IMR-90 (cell line): ENCODE results near the gene MLLT3. TPM values are rescaled to one million over a fixed set of nuclear protein-coding genes. Genes with fewer than 3 reads are reported as not detected.

ENCODE experiments used
- ATAC-seq: fragments of 200-7000 bp; cut with Tn5 transposase; 2 replicates; pipeline ENCODE4 v1.9.1; 2020; ENCODE audit warnings: low read depth, mild to moderate bottlenecking, moderate library complexity
- BruUV-seq: library from RNA; stranded (reverse); fragments of 400-500 nt; replicated peaks from 2 replicates; lab custom pipeline; 2021; lab: Mats Ljungman, UMichigan
- CTCF ChIA-PET: fragments of 300-600 bp; formaldehyde crosslinking; extraction: SDS; loops from one replicate; lab custom pipeline; 2021; ENCODE audit warnings: antibody characterized with exemption; lab: Yijun Ruan, JAX
- POLR2A ChIA-PET: fragments of 300-600 bp; sonication (Branson Sonifier 250); formaldehyde crosslinking; loops from one replicate; lab custom pipeline; 2022; ENCODE audit warnings: antibody characterized with exemption; ENCODE audit not compliant: unreplicated experiment; lab: Charles Lee
- DNase-seq: peaks from one replicate; pipeline ENCODE4 v3.0.0; 2013
- H2AFZ ChIP-seq: replicated peaks from 2 replicates; pipeline ENCODE3; 2013; ENCODE audit warnings: low read length, mild to moderate bottlenecking; ENCODE audit not compliant: poor library complexity
- H2AK5ac ChIP-seq: 2 replicates; pipeline ENCODE4 v1.6.1; 2013; ENCODE audit warnings: low read depth, low read length, inconsistent platforms
- H2AK9ac ChIP-seq: replicated peaks from 2 replicates; pipeline ENCODE3; 2013; ENCODE audit warnings: mild to moderate bottlenecking, low read depth, low read length, moderate library complexity; ENCODE audit not compliant: poor library complexity
- H2BK120ac ChIP-seq: 2 replicates; pipeline ENCODE4 v1.6.1; 2013; ENCODE audit warnings: low read depth, low read length, inconsistent platforms
- H2BK15ac ChIP-seq: 3 replicates; pipeline ENCODE4 v1.6.1; 2013; ENCODE audit warnings: low read depth, low read length, inconsistent platforms
- H2BK20ac ChIP-seq: 2 replicates; pipeline ENCODE4 v1.6.1; 2013; ENCODE audit warnings: low read depth, mild to moderate bottlenecking, inconsistent platforms, low read length, moderate library complexity
- H2BK5ac ChIP-seq: 2 replicates; pipeline ENCODE4 v1.6.1; 2013; ENCODE audit warnings: mild to moderate bottlenecking, low read depth, low read length, inconsistent platforms; ENCODE audit not compliant: poor library complexity, severe bottlenecking
- H3K14ac ChIP-seq: replicated peaks from 2 replicates; pipeline ENCODE4 v1.6.1; 2013; ENCODE audit warnings: low read depth, low read length, inconsistent platforms
- H3K18ac ChIP-seq: 2 replicates; pipeline ENCODE4 v1.6.1; 2013; ENCODE audit warnings: low read depth, low read length, control low read depth
- H3K23ac ChIP-seq: 2 replicates; pipeline ENCODE4 v1.6.1; 2013; ENCODE audit warnings: low read depth, low read length, inconsistent platforms
- H3K27ac ChIP-seq: 2 replicates; pipeline ENCODE4 v1.5.1; 2013; ENCODE audit warnings: mild to moderate bottlenecking, control low read depth, low read length; ENCODE audit not compliant: insufficient read depth
- H3K27me3 ChIP-seq: 2 replicates; pipeline ENCODE4 v1.6.1; 2013; ENCODE audit warnings: low read length; ENCODE audit not compliant: control insufficient read depth, insufficient read depth
- H3K36me3 ChIP-seq: 2 replicates; pipeline ENCODE4 v1.6.1; 2013; ENCODE audit warnings: low read length, mixed read lengths; ENCODE audit not compliant: control insufficient read depth, insufficient read depth
- H3K4ac ChIP-seq: 2 replicates; pipeline ENCODE4 v1.6.1; 2013; ENCODE audit warnings: low read depth, low read length, inconsistent platforms
- H3K4me1 ChIP-seq: 2 replicates; pipeline ENCODE4 v1.6.1; 2013; ENCODE audit warnings: low read length, mixed read lengths; ENCODE audit not compliant: control insufficient read depth, insufficient read depth
- H3K4me2 ChIP-seq: 2 replicates; pipeline ENCODE4 v1.6.1; 2013; ENCODE audit warnings: low read depth, mild to moderate bottlenecking, control low read depth, low read length, moderate library complexity
- H3K4me3 ChIP-seq: 2 replicates; pipeline ENCODE4 v1.5.1; 2013; ENCODE audit warnings: low read depth, mild to moderate bottlenecking, control low read depth, low read length, moderate library complexity; ENCODE audit not compliant: insufficient read depth
- H3K56ac ChIP-seq: 2 replicates; pipeline ENCODE4 v1.6.1; 2013; ENCODE audit warnings: low read length, inconsistent platforms; ENCODE audit not compliant: insufficient read depth; ENCODE audit errors: extremely low read depth
- H3K79me1 ChIP-seq, 2 experiments: 2 replicates each; pipeline ENCODE4 v1.6.1; 2013; ENCODE audit warnings: low read length in 2 of 2, inconsistent platforms in 1 of 2, low read depth in 1 of 2
- H3K9ac ChIP-seq: 2 replicates; pipeline ENCODE4 v1.6.1; 2013; ENCODE audit warnings: low read depth, low read length, control low read depth
- H3K9me1 ChIP-seq: 2 replicates; pipeline ENCODE4 v1.6.1; 2013; ENCODE audit warnings: low read length, inconsistent platforms; ENCODE audit not compliant: insufficient read depth
- H3K9me3 ChIP-seq: 2 replicates; pipeline ENCODE4 v1.6.1; 2013; ENCODE audit warnings: low read length; ENCODE audit not compliant: control insufficient read depth, insufficient read depth
- H4K20me1 ChIP-seq: 2 replicates; pipeline ENCODE4 v1.6.1; 2013; ENCODE audit warnings: low read length, inconsistent platforms; ENCODE audit not compliant: insufficient read depth
- H4K5ac ChIP-seq: 2 replicates; pipeline ENCODE4 v1.6.1; 2013; ENCODE audit warnings: mild to moderate bottlenecking, low read depth, low read length, control low read depth
- H4K8ac ChIP-seq, 2 experiments: 2 replicates each; pipeline ENCODE4 v1.6.1; 2013; ENCODE audit warnings: low read depth in 2 of 2, low read length in 2 of 2, control low read depth in 1 of 2, inconsistent platforms in 1 of 2
- H4K91ac ChIP-seq: 2 replicates; pipeline ENCODE4 v1.6.1; 2013; ENCODE audit warnings: low read depth, low read length, inconsistent platforms; ENCODE audit not compliant: insufficient read depth
- FOS ChIP-seq: fragments of 150-350 bp; IDR thresholded peaks from 2 replicates; pipeline ENCODE4 v1.6.1; 2016; ENCODE audit warnings: low read depth, low read length
- MAZ ChIP-seq: IDR thresholded peaks from 2 replicates; pipeline ENCODE4 v1.6.1; 2012; ENCODE audit warnings: low read depth, mild to moderate bottlenecking, low read length, improper control_type of control experiment, moderate library complexity, borderline replicate concordance
- POLR2A ChIP-seq: IDR thresholded peaks from 2 replicates; pipeline ENCODE4 v1.6.1; 2012; ENCODE audit warnings: mild to moderate bottlenecking, low read depth, low read length
- RAD21 ChIP-seq: IDR thresholded peaks from 2 replicates; pipeline ENCODE4 v1.6.1; 2012; ENCODE audit warnings: low read length, improper control_type of control experiment
- RCOR1 ChIP-seq: IDR thresholded peaks from 2 replicates; pipeline ENCODE4 v1.6.1; 2012; ENCODE audit warnings: mild to moderate bottlenecking, low read length, improper control_type of control experiment; ENCODE audit not compliant: insufficient replicate concordance
- RFX5 ChIP-seq: IDR thresholded peaks from 2 replicates; pipeline ENCODE4 v1.8.0; 2012; ENCODE audit warnings: low read depth, mild to moderate bottlenecking, low read length, moderate library complexity
- WGBS, 2 experiments: methylation state at CpG; one replicate each; pipeline versions ENCODE4 v1.1.5 to v1.1.7; 2013; ENCODE audit warnings: missing lambda C conversion rate in 2 of 2; ENCODE audit not compliant: insufficient read length in 1 of 2; ENCODE audit errors: extremely low coverage in 2 of 2; 5-methylcytosine and 5-hydroxymethylcytosine counted together
- dilution Hi-C: fragments of 300-500 bp; cut with HindIII; formaldehyde crosslinking; loops from one replicate; pipeline ENCODE4 v1.14.3; 2018; ENCODE audit warnings: low sequenced_read_pairs; ENCODE audit not compliant: unreplicated experiment
- in situ Hi-C: fragments of 300-500 bp; cut with MboI; formaldehyde crosslinking; loops from 3 replicates; pipeline ENCODE4 v1.14.3; 2019; ENCODE audit warnings: low sequenced_read_pairs, inconsistent platforms, mixed read lengths
- intact Hi-C: fragments of 100-400 bp; cut with micrococcal nuclease; formaldehyde crosslinking; loops from 2 replicates; pipeline ENCODE4 v1.10.0; 2022
- polyA plus RNA-seq, 3 experiments: library from polyadenylated mRNA; depleted of rRNA; stranded (reverse); fragments of >200 nt; gene quantifications; 2 replicates each; pipeline ENCODE4 v1.2.3, GENCODE V29; 2012; ENCODE audit warnings: low replicate concordance in 1 of 3
- total RNA-seq: library from RNA; depleted of rRNA; stranded (reverse); fragments of >200 nt; gene quantifications from 2 replicates; pipeline ENCODE4 v1.2.3, GENCODE V29; 2012
- TF ChIP-seq, protein P1 (sequence below): fragments of 150-350 bp; IDR thresholded peaks from 2 replicates; pipeline ENCODE4 v1.6.1; 2017; ENCODE audit warnings: mild to moderate bottlenecking, antibody characterized with exemption, low read length, low read depth
- TF ChIP-seq, protein P2 (sequence below): fragments of 150-350 bp; IDR thresholded peaks from 2 replicates; pipeline ENCODE4 v1.6.1; 2016; ENCODE audit warnings: low read depth, mild to moderate bottlenecking, low read length, moderate library complexity, borderline replicate concordance
- TF ChIP-seq, protein P3 (sequence below): conservative IDR thresholded peaks from 2 replicates; pipeline ENCODE4 v1.5.1; 2012; ENCODE audit warnings: mild to moderate bottlenecking, low read depth, low read length, improper control_type of control experiment

The MLLT3 gene
- total and polyA plus RNA-seq, 2 of the 4 experiments (the other 2 are of a cell fraction) = 10.4 to 21.1 TPM

DNA sequence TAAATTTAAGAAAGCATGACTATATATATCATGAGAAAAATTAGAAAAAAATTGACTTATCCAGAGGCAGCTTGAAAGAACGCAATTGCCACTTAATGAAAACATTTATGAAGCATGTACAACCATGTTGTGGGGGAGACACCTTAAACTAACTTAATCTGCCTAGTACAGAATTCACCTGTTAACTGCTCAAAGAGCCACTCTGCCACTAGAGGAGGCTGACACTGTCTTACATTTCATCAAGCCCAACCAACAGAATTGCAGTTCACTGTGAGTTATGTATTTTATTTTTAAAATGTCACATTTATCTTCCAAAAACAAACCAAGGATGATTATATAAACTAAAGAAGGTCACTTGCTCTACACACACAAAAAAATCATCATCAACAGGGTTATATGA lies 252.9 kb downstream of the MLLT3 start:
- Histone ChIP-seq H3K14ac (no peak overlapping the region), H3K4ac (no peak overlapping the region), H2AK5ac (no peak overlapping the region), H2AFZ (no peak overlapping the region), H3K56ac (no peak overlapping the region), H4K8ac (no peak overlapping the region), H4K5ac (no peak overlapping the region), H3K4me3 (no peak overlapping the region), H3K4me1 (no peaks in the 10 kb centered on the region), H2BK15ac (no peak overlapping the region), H3K18ac (no peak overlapping the region), H3K4me2 (no peak overlapping the region), H3K27me3 (no peaks in the 10 kb centered on the region), H3K36me3 (no peaks in the 10 kb centered on the region), H3K9me1 (no peaks in the 10 kb centered on the region; the same call in 1 of the 2 replicates), H2BK20ac (no peak overlapping the region), H3K9ac (no peak overlapping the region), H4K91ac (no peak overlapping the region), H2AK9ac (no peak overlapping the region), H2BK5ac (no peak overlapping the region), H3K9me3 (no peaks in the 10 kb centered on the region), H2BK120ac (no peak overlapping the region), H3K27ac (no peak overlapping the region), H4K20me1 (no peaks in the 10 kb centered on the region), H3K23ac (no peak overlapping the region), H3K79me1 (peaks cover 4 to 10% of the 10 kb centered on the region in 2 experiments; a peak in 2 of 4 replicates)
- no peak for TF ChIP-seq FOS
- TF ChIP-seq, protein P1, sequence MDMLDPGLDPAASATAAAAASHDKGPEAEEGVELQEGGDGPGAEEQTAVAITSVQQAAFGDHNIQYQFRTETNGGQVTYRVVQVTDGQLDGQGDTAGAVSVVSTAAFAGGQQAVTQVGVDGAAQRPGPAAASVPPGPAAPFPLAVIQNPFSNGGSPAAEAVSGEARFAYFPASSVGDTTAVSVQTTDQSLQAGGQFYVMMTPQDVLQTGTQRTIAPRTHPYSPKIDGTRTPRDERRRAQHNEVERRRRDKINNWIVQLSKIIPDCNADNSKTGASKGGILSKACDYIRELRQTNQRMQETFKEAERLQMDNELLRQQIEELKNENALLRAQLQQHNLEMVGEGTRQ = no peak
- no peak for TF ChIP-seq MAZ
- TF ChIP-seq RAD21 = no peak
- TF ChIP-seq RFX5 = no peak
- TF ChIP-seq RCOR1 = no peak
- TF ChIP-seq, protein P2, sequence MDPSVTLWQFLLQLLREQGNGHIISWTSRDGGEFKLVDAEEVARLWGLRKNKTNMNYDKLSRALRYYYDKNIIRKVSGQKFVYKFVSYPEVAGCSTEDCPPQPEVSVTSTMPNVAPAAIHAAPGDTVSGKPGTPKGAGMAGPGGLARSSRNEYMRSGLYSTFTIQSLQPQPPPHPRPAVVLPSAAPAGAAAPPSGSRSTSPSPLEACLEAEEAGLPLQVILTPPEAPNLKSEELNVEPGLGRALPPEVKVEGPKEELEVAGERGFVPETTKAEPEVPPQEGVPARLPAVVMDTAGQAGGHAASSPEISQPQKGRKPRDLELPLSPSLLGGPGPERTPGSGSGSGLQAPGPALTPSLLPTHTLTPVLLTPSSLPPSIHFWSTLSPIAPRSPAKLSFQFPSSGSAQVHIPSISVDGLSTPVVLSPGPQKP = no peak
- TF ChIP-seq, protein P3, sequence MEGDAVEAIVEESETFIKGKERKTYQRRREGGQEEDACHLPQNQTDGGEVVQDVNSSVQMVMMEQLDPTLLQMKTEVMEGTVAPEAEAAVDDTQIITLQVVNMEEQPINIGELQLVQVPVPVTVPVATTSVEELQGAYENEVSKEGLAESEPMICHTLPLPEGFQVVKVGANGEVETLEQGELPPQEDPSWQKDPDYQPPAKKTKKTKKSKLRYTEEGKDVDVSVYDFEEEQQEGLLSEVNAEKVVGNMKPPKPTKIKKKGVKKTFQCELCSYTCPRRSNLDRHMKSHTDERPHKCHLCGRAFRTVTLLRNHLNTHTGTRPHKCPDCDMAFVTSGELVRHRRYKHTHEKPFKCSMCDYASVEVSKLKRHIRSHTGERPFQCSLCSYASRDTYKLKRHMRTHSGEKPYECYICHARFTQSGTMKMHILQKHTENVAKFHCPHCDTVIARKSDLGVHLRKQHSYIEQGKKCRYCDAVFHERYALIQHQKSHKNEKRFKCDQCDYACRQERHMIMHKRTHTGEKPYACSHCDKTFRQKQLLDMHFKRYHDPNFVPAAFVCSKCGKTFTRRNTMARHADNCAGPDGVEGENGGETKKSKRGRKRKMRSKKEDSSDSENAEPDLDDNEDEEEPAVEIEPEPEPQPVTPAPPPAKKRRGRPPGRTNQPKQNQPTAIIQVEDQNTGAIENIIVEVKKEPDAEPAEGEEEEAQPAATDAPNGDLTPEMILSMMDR = no peak
- no peak for TF ChIP-seq POLR2A
- WGBS, 2 experiments = no CpG with 5 or more reads among the region's 1 CpG
- ChIA-PET POLR2A (no interaction called here), CTCF (interaction anchor here (0.6 kb wide), 1 partner anchor 414 kb away, joined by 4 read pairs; no protein-coding TSS in a partner anchor)
- no TSS peak for BruUV-seq
- no peak for DNase-seq
- dilution Hi-C loops (loop anchor here (25.0 kb wide), 1 partner anchor 568 kb away; no protein-coding TSS in a partner anchor), in situ Hi-C loops (no loop called here), intact Hi-C loops (no loop called here)
- ATAC-seq = no peak
